ENCODE measurements around the gene NDUFB5.

Gene NDUFB5

DNA sequence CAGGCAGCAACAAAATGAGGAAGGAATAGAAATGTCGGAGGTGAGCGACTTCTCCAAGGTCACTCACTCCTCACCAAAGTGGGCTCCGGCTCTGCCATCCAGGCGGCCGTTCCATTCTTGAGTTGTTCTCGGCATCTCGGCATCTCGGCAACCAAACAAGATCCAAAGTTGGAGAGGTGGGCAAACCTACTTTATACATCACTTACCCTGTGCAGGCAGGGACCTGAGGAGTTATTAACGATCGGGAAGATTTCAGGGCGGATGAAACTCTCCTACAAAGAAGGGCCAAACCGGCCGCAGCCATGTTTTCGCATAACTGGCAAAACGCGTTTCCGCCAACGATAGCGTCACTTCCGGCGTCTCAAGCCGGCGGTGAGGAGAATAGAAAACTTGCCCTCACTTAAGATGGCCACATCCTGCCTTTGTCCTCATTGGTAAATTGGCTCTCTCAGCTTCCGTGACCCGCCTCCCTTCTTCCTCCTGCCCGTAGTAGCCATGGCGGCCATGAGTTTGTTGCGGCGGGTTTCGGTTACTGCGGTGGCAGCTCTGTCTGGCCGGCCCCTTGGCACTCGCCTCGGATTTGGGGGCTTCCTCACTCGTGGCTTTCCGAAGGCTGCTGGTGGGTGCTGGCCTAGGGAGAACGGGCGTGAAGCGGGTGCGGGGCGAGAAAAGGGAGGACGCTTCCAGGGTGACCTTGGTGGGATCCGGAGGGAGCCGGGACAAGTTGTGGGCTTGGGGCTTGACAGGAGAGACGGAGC, at the start of gene NDUFB5, which contains the start of gene MRPL47:
TSS of gene NDUFB5 (plus strand) at position 474 of the 758 bp plus-strand sequence. CDS start at position 496, 22 bp downstream.
TSS of gene MRPL47 (minus strand) at position 318 of the 758 bp plus-strand sequence. CDS start at position 304, 14 bp downstream.
- DNase-seq = peak; percentile 93

DNA sequence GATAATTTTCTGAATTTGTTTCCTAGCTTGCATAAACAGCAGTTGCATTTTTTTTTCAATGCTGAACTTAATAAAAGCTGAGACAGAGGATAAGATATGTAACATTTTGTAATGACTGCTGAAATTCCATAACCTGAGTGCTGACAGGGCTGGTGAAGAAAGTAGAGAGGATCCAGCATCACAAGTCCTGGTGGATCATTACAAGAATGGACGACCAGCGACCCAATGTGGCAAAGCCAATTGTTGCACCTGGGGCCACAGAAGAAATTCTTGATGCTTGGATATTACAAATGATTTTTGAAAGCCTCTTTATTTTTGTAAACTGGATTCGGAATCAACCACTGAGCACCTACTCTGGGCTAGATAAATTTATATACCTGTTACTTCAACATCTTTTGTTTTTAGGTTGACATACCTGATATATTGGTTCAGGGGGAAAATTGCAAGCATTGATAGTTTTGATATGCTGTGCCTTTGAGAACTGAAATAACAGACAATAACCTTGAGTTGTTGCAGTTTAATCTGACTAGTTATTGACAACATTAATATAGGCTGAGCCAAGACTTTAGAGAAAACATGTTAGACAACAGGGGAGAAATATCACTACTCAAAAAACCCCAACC, 45.7 kb upstream of the NDUFB5 start:
- DNase-seq = peak; percentile 39

DNA sequence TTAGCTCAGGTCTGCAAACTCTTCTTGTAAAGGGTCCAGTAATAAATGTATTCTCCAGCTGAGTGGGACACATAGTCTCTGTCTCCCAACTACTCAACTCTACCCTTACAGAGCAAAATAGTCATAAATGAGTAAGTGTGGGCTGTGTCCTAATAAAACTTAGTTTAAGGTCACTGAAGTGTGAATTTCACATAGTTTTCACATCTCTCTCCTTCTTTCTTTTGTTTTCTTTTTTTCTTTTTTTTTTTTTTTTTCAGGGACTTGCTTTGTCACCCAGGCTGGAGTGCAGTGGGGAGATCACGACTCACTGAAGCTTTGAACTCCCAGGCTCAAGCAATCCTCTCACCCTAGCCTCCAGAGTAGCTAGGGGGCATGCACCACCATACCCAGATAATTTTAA, 43.8 kb upstream of the NDUFB5 start:
- DNase-seq = no peak

DNA sequence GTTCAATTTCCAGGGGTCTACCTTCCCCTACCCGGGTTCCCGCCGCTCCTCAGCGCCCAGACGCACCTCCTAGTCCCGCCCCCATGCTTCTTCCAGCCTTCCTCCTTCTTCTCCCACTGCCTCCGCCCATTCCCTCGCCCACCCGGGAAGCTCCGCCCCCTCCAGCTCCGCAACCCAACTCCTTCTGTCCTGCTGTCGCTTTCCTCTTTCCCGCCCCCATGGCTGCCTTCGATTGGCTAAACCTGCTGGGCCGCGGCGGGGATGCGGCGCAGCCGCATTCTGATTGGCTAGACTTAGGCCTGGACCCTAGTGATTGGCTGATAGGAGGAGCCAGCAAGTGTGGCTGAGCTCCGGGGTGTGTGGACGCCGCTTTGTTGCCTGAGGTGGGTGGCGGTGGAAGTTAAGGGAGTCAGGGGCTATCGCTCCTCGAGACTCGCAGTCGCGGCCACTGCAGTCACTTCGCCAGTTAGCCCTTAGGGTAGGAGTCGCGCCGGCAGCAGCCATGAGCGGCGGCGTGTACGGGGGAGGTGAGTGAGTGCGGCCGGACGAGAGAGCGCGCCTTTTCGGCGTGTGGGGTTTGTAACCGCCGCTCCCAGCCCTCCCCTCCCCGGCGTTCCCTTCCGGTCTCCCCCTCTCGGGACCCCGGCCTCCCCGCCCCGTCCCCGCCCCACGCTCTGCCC, 41.9 kb upstream of the NDUFB5 start, which contains the start of gene ACTL6A:
TSS of gene ACTL6A (plus strand) at position 336 of the 680 bp plus-strand sequence. CDS start at position 503, 167 bp downstream.
- DNase-seq = peak; percentile 99

DNA sequence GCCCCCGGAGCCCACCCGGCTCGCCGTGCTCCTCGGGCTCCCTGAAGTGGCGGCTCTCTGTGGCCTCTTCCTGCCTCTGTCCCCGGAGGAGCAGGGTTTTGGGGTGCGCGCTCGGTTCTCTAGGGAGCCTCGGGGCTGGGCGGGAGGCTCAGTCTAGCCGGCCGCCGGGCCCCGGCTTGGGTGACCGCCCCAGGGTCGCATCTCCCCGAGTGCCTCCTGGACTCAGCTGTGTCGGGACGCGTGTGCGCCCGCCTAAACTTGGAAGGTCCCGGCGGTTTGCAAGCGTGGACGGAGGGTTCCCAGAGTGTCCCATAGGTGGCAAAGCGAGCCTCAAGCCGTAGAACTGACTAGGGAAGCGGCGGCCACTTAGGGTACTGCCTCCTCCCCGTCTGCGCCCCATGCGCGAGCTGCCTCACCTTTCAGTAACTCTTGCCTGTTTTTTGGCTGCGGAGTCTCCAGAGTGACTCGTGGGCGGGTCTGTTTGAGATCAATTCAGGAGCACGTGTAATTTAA, 41.3 kb upstream of the NDUFB5 start:
- DNase-seq = peak; percentile 76

DNA sequence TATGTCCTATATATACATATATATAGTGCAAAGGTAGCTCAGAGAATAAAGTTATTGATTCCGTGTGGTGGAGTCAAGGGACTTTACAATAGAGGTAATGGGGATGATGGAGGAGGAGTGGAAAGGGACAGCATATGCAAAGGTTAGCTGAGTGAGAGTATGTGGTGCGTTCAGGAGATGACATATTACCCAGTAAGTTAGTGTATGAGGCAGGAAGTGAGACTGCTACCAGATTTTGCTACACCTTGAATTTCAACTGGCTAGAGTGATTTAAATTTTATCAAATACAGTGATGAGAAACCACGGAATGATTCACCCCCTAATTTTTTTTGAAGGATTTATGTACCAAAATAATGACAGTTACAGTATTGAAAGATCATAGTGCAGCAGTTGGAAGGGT, 39.1 kb upstream of the NDUFB5 start:
- DNase-seq = no peak

DNA sequence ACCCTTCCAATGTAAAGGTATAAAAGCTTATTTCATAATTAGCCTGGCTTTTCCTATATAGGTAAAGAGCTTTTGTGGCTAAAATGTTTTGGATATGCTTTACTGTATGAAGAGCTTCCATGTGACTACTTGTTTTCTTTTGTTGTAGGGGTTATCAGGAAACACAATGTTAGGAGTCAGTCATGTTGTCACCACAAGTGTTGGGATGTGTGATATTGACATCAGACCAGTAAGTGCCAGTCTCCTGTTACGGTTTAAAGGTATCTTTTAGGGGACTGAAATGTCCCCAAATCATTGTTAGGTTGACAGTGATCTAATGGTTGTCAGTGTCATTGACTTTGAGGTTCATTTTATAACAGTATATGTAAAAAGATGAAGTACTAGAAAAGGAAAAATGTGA, 23.6 kb upstream of the NDUFB5 start:
- no peak for DNase-seq

DNA sequence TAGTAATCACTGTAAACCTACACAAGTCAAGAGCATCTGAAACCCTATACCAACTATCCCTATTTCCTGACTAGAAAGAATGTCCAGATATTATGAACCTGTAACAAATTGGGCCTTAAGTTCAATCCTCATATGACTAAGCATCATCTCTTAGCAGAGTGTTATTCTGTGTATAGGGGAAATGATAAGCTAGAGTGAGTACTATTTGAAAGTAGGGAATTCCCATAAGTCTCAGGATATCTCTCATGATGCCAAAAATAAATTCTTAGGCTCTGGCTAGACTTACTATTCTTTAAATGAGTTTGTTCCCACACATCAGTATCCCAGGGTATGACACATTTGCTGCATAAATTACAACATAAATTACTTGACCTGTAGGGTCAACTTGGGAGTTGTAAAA, 15.5 kb upstream of the NDUFB5 start:
- DNase-seq = no peak

DNA sequence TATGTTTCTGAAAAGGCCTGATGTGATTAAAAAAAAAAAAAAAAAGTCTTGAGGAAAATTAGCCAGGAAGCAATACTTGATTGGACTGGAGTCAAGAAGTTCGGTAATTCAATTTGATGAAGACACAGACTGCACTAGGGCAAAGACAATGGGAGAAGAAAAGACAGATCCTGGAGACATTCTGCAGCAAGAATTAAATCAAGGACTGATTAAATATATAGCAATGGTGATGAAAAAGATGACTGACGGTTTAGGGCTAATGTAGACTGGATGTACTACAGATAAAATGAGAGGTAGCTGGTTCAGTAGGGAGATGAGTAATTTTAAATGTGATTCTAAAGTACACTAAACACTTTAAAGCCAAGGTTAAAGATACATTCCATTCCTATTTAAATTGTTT, 13.9 kb upstream of the NDUFB5 start:
- DNase-seq = no peak

DNA sequence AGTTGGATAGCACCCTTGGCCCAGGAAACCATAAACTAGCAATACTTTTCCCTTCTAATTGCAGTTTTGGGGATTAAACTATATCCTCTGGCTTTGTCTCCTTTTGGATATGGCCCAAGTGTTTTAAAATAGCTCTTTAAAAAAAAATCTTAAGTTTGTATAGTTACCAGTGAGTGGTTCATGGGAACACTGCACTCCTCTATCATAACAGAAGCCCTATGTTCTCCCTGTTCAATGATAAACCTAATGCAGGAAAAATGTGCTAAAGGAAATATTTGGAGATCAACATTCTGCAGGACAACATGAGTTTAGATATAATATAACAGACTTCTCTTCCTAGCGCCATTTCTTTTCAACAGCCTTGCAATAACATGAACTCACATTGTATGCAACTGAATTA, 13.3 kb upstream of the NDUFB5 start:
- DNase-seq = no peak

DNA sequence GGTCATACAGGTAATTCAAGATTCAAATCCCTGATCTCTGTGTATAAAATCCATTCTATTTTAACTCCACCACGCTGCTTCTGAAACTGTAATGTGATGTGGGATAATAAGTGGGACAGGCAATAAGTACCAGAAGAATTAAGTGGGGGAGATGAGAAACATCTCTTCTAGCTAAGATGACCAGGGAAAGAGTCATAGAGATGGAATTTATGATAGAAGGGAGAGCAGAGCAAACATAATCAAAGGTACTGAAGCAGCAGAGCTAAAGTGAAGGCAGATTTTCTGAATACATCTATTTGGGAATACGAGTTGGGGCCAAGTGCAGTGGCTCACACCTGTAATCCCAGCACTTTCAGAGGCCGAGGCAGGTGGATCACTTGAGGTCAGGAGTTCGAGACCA, 5.1 kb upstream of the NDUFB5 start:
- no peak for DNase-seq

DNA sequence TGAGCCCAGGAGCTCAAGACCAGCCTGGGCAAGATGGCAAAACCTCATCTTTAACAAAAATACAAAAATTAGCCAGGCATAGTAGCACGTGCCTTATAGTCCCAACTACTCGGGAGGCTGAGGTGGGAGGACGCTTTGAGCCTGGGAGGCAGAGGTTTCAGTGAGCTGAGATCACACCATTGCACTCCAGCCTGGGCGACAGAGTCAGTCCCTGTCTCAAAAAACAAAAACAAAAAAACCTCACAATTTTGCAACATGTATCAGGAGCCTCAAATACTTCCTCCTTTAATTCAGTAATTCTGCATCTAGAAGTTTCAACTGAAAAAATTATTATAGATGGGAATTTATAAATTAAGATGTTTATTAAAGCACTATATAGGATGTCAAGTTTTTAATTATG, 1.3 kb upstream of the NDUFB5 start:
- no peak for DNase-seq

DNA sequence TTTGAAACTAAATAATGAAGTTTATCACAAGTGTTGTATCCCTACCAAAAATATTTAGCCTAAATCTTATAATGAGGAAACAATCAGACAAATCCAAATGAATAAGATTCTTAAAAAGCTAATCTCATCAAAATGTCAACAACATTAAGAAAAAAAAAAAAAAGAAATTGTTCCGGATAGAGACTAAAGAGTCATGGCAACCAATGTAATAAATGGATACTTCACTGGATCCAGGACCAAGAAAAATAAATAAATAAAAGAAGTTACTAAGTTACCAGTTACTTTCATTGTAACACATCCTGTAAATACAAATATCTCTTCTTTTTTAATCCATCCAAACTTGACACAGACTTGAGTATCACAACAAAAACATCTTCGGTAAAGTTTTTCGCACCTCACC, 763 bp upstream of the NDUFB5 start:
- no peak for DNase-seq

DNA sequence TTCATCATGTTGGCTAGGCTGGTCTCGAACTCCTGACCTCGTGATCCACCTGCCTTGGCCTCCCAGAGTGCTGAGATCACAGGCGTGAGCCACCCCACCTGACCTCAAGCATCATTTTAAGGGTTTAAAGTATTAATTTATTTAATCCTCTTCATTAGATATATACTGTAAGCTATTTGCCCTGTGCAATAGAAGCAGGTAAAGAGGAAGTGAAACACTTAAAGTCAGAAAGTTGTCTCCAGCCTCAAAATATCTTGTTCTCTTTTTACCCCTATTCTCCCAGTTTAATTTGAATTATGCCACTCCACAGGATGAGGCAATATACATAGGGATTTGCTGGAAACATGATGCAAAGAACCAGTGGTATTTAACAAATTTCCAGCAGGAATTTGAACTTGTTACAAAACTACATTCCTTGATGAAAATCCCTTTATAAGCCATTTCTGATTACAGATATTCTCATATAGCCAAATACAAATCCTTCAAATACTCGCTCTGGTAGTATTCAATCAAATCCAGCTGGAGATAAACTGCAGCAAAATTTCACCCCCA, 2.0 kb downstream of the NDUFB5 start:
- DNase-seq = no peak

DNA sequence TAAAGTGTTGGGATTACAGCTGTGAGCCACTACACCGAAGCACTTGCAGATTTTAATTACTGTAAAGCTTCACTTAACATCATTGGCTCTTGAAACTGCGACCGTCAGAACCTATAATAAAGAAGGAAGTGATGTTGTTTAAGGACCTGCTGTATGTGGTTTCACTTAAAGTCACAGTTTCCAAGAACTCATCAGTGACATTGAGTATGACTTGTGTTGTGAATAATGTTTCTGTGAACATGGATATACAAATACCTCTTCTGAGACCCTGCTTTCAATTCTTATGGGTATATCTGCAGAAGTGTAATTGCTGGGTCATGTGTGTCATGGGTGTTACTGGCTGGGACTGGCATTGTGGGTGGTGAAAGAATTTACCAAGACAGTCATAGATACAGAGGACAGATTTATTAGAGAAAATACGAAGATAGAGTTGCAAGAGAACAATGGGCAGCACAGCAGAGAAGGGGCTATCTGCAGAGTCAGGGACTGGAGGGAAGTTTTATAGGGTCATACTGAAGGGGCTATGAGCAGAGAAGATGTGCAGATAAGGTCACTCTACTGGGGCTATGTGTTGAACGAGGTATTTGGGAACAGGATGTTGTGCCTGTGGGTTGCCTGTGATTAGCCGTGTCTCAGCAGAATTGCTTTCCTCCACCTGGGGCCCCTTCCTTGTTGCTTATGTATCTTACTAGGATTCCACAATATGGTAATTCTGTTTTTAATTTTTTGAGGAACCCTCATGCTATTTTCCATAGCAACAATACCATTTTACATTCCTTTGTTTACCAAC, 4.5 kb downstream of the NDUFB5 start:
- peak; percentile 15 for DNase-seq

DNA sequence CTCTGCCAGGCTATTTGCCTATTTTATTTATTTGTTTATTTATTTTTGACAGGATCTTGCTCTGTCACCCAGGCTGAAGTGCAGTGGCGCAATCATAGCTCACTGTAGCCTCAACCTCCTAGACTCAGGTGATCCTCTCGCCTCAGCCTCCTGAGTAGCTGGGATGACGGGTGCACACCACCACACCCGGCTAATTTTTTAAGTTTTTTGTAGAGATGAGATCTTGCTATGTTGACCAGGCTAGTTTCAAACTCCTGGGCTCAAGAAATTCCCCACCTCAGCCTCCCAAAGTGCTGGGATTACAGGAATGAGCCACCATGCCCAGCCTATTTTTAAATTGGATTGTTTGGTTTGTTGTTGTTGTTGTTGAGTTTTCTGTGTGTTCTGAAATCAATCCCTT, 5.5 kb downstream of the NDUFB5 start:
- no peak for DNase-seq

DNA sequence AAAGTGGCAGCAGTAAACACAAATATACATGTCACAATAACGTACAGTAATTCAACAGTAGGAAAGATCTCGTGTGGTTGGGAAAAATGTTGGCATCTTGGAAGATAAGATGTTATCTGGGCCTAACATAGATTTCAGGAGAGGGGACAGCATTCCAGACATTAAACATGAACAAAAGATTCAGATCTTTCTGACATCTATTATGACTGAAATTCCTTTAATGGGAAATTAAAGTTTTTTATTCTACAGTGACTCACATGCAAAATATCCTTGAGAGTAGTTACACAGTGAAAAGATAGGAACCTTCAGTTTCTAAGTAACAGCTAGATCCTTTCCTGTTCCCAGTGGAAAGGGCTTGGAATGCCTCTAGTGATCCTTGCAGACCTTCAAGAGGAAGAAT, 9.2 kb downstream of the NDUFB5 start:
- DNase-seq = no peak

DNA sequence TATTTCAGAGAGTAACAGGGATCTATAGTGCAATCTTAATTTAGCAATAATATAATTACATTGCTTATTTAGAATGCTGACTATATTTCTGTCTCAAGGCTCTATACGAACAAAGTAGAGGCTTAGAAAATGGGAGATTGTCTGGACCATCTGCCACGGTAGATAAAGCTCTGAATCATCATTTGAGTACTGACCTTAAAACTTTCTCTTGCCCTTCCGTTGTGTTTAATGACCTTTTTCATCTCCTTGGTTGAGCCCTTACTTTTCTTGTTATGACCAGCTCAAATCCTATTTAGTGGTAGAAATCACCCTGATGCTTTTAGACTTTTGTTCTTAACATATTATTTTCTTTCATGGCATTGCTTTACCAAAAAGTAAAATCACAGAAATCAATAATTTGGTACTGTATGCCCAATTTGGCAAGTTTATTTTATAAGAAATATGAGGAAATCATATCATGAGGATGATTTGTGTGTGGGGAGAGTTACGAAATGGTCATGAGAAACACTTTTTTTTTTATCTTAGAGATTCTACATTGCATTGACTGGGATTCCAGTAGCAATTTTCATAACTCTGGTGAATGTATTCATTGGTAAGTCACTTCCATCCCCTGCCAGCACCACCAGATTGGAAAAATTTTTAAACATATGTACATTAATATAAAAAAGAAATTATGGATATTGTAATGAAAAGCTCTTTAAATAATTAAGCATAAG, 11.0 kb downstream of the NDUFB5 start:
- no peak for DNase-seq

DNA sequence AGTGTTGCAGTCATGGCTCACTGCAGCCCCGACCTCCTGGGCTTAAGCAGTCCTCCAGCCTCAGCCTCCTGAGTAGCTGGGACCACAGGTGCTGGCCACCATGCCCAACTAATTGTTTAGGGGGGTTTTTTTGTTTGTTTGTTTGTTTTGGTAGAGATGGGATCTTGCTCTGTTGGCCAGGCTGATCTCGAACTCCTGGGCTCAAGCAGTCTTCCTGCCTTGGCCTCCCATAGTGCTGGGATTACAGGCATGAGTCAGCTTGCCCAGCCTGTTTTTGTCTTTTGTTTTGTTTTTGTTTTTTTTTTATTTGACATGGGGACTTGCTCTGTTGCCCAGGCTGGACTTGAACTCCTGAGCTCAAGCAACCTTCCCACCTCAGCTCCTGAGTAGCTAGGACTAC, 17.4 kb downstream of the NDUFB5 start:
- no peak for DNase-seq

DNA sequence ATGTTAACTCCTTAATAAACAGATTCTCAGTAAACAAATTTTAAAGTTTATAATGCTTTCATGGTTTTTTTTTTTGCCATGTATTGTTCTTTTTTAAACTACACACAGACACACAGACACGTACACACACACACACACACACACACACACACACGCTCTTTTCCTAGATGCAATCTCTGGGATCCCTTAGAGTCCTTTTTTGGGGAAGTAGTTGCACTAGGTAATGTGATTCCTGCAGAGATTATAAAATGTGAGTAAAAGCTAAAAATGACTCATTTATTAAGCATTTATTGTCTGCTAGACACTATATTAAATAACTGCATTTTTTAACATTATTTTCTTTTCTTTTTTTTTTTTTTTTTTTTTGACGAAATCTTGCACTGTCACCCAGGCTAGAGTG, 19.9 kb downstream of the NDUFB5 start:
- DNase-seq = no peak

DNA sequence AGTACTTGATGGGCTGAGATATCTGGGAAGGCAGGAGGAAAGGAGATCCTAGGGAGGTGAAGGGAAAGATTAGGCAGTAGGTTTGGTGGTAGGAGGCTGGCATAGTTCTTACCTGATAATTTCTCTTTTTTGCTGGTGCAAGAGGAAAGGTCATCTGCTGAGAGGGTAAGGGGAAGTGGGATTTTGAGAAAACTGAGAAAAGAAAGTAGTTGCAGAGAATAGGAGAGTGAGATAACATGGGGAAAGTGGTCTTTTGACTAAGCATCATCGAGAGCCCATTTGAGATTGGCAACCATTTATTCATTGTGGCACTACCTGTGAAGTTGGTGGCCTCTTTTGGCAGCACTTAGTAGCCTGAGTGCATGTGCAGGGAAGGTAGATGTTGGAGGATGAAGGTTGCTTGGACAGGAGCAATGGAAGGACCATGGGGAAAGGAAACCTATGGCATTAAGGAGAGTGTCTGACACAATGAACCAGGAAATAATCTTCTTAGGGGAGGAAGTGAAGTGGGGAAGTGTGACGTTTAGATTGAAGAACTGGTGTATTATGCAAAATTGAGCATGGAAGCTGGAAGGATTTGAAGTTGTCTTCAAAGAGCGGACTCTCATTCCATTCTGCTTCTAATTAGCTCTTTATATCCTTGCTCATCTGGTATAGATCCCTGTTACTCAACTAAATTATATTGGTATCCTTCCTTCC, 26.3 kb downstream of the NDUFB5 start:
- DNase-seq = no peak

Measured in activated naive CD4-positive, alpha-beta T cell treated with Interleukin-2 at 50 U/mL for 16 hours (primary cell).